HCT116 (cell line): Measurements from ENCODE around the gene MDM2. TPM values are rescaled to one million over a fixed set of nuclear protein-coding genes. Genes with fewer than 3 reads are reported as not detected.

ENCODE experiments used
- ATAC-seq: fragments of 200-7000 bp; cut with Tn5 transposase; 2 replicates; pipeline ENCODE4 v1.9.1; 2020; ENCODE audit warnings: mild to moderate bottlenecking, moderate library complexity
- BruUV-seq: library from RNA; stranded (reverse); fragments of 400-500 nt; replicated peaks from 2 replicates; lab custom pipeline; 2021; lab: Mats Ljungman, UMichigan
- CTCF ChIA-PET: fragments of 300-600 bp; sonication (Branson Sonifier 250); formaldehyde crosslinking; loops from one replicate; lab custom pipeline; 2021; ENCODE audit warnings: antibody characterized with exemption; lab: Charles Lee
- POLR2A ChIA-PET: fragments of 300-600, 350-600 bp; sonication (Branson Sonifier 250); formaldehyde crosslinking; loops from one replicate; lab custom pipeline; 2021; ENCODE audit warnings: antibody characterized with exemption; lab: Charles Lee
- RAD21 ChIA-PET, 2 experiments: fragments of 300-600 bp; sonication (Branson Sonifier 250); formaldehyde crosslinking; loops; one replicate each; lab custom pipeline; 2023; ENCODE audit warnings: low total read pairs in 2 of 2; ENCODE audit not compliant: uncharacterized antibody in 2 of 2, unreplicated experiment in 2 of 2, low non-redundant PET in 1 of 2; lab: Charles Lee
- DNase-seq: peaks from one replicate; pipeline ENCODE4 v3.0.0-alpha.2; 2010; ENCODE audit warnings: low read depth, low spot score
- H2AFZ ChIP-seq: fragments of 200-600 bp; shearing (Covaris generic), sonication (generic); 2 replicates; pipeline ENCODE4 v1.6.1; 2017; ENCODE audit warnings: low read depth, mixed run types, mixed read lengths, antibody characterized with exemption, low read length; ENCODE audit not compliant: poor library complexity, severe bottlenecking
- H3K27ac ChIP-seq: 2 replicates; pipeline ENCODE4 v1.5.1; 2012; ENCODE audit warnings: low read depth, low read length
- H3K27me3 ChIP-seq: fragments of 200-600 bp; sonication (generic); 2 replicates; pipeline ENCODE4 v1.6.1; 2016; ENCODE audit warnings: mixed run types, low read length, mixed read lengths; ENCODE audit not compliant: insufficient read depth
- H3K36me3 ChIP-seq, 2 experiments: fragments of 200-500 bp in 1 of 2; fragments of 200-600 bp in 1 of 2; sonication (Bioruptor generic) in 1 of 2; sonication (generic) in 1 of 2; 2 replicates each; pipeline versions ENCODE4 v1.5.1 to v1.6.1; 2014 to 2016; ENCODE audit warnings: low read length in 2 of 2, inconsistent platforms in 1 of 2, mixed read lengths in 1 of 2, mixed run types in 1 of 2; ENCODE audit not compliant: insufficient read depth in 2 of 2, control insufficient read depth in 1 of 2
- H3K4me1 ChIP-seq, 2 experiments: fragments of 200-600 bp in 1 of 2; sonication (generic) in 1 of 2; 2 replicates each; pipeline versions ENCODE4 v1.5.1 to v1.6.1; 2012 to 2017; ENCODE audit warnings: low read length in 2 of 2, inconsistent platforms in 1 of 2, mild to moderate bottlenecking in 1 of 2, mixed read lengths in 1 of 2, mixed run types in 1 of 2, moderate library complexity in 1 of 2; ENCODE audit not compliant: insufficient read depth in 2 of 2, control insufficient read depth in 1 of 2
- H3K4me2 ChIP-seq: fragments of 200-600 bp; sonication (generic); 2 replicates; pipeline ENCODE4 v1.6.1; 2017; ENCODE audit warnings: mixed run types, low read length, mixed read lengths
- H3K4me3 ChIP-seq, 2 experiments: fragments of 200-600 bp in 1 of 2; sonication (generic) in 1 of 2; replicated peaks in 1 of 2; 2 replicates each; pipeline ENCODE4 v1.5.1; 2011 to 2016; ENCODE audit warnings: low read length in 2 of 2, control low read depth in 1 of 2, low read depth in 1 of 2, mild to moderate bottlenecking in 1 of 2, mixed read lengths in 1 of 2, mixed run types in 1 of 2
- H3K79me2 ChIP-seq: fragments of 200-600 bp; sonication (generic); 2 replicates; pipeline ENCODE4 v1.6.1; 2017; ENCODE audit warnings: mild to moderate bottlenecking, mixed run types, low read length, moderate library complexity, mixed read lengths; ENCODE audit not compliant: insufficient read depth
- H3K9ac ChIP-seq: fragments of 200-600 bp; sonication (generic); 2 replicates; pipeline ENCODE4 v1.6.1; 2016; ENCODE audit warnings: low read length, mixed read lengths
- H3K9me2 ChIP-seq: fragments of 200-600 bp; sonication (generic), shearing (Covaris generic); 2 replicates; pipeline ENCODE4 v1.6.1; 2017; ENCODE audit warnings: mixed run types, mild to moderate bottlenecking, moderate library complexity; ENCODE audit not compliant: insufficient read depth
- H3K9me3 ChIP-seq, 2 experiments: fragments of 200-500 bp in 1 of 2; fragments of 200-600 bp in 1 of 2; sonication (Bioruptor generic) in 1 of 2; sonication (generic) in 1 of 2; 2 replicates each; pipeline ENCODE4 v1.6.1; 2014 to 2017; ENCODE audit warnings: low read length in 2 of 2, mixed read lengths in 2 of 2, inconsistent platforms in 1 of 2, low read depth in 1 of 2, mild to moderate bottlenecking in 1 of 2, mixed run types in 1 of 2, moderate library complexity in 1 of 2; ENCODE audit not compliant: control insufficient read depth in 1 of 2, insufficient read depth in 1 of 2
- H4K20me1 ChIP-seq: fragments of 200-600 bp; sonication (generic), shearing (Covaris generic); 2 replicates; pipeline ENCODE4 v1.6.1; 2017; ENCODE audit warnings: mixed run types, mild to moderate bottlenecking, moderate library complexity; ENCODE audit not compliant: insufficient read depth
- CEBPB ChIP-seq: IDR thresholded peaks from 2 replicates; pipeline ENCODE4 v1.6.1; 2012; ENCODE audit warnings: low read depth
- EZH2phosphoT487 ChIP-seq: fragments of 200-600 bp; IDR thresholded peaks from 2 replicates; pipeline ENCODE4 v1.6.1; 2018; ENCODE audit warnings: antibody characterized with exemption, borderline replicate concordance
- FOSL1 ChIP-seq: IDR thresholded peaks from 2 replicates; pipeline ENCODE4 v1.6.1; 2012; ENCODE audit warnings: low read depth
- JUND ChIP-seq: IDR thresholded peaks from 2 replicates; pipeline ENCODE4 v1.6.1; 2012
- POLR2AphosphoS5 ChIP-seq: IDR thresholded peaks from 2 replicates; pipeline ENCODE4 v1.6.1; 2011; ENCODE audit warnings: mild to moderate bottlenecking, low read depth, low read length, moderate library complexity
- SIN3A ChIP-seq: IDR thresholded peaks from 2 replicates; pipeline ENCODE4 v1.6.1; 2012; ENCODE audit warnings: low read depth
- SP1 ChIP-seq: IDR thresholded peaks from 2 replicates; pipeline ENCODE4 v1.6.1; 2012; ENCODE audit warnings: low read depth
- SRF ChIP-seq: IDR thresholded peaks from 2 replicates; pipeline ENCODE4 v1.6.1; 2012; ENCODE audit warnings: low read depth
- TCF7L2 ChIP-seq: IDR thresholded peaks from 2 replicates; pipeline ENCODE4 v1.7.0; 2011; ENCODE audit warnings: borderline replicate concordance, inconsistent platforms; ENCODE audit not compliant: insufficient read depth, insufficient read length; ENCODE audit errors: extremely low read depth
- ZBTB33 ChIP-seq: IDR thresholded peaks from 2 replicates; pipeline ENCODE4 v1.6.1; 2011; ENCODE audit warnings: mild to moderate bottlenecking, low read length, moderate library complexity; ENCODE audit not compliant: insufficient replicate concordance; ENCODE audit errors: extremely low read depth
- intact Hi-C: fragments of 100-400 bp; cut with micrococcal nuclease; formaldehyde crosslinking; loops from 2 replicates; pipeline ENCODE4 v1.10.0; 2022
- total RNA-seq: library from RNA; stranded (reverse); gene quantifications from one replicate; pipeline ENCODE4 v1.2.1, GENCODE V29; 2021; ENCODE audit not compliant: unreplicated experiment
- TF ChIP-seq, protein P1 (sequence below): IDR thresholded peaks from 2 replicates; pipeline ENCODE4 v1.6.1; 2012; ENCODE audit warnings: low read depth
- TF ChIP-seq, protein P2 (sequence below): IDR thresholded peaks from 2 replicates; pipeline ENCODE4 v1.6.1; 2012

The MDM2 gene
- total RNA-seq, 1 experiment from 2014 or later: 170 TPM

DNA sequence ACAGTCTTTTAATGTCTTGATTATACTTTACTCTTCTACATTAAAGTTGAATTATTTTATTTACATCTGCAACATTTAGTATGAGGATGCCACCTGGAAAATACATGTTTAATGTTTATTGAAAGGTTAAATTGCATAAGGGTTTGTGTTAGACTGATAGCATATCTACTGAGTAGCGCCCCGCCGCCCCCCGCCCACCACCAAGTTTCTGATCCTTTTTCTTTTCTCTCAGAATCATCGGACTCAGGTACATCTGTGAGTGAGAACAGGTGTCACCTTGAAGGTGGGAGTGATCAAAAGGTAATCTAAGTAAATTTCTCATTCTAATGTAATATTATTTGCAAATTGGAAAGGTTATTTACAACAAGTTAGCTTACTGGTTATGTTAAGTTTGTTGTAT, 16.2 kb downstream of the MDM2 start (continued):
- TF ChIP-seq, protein P1, sequence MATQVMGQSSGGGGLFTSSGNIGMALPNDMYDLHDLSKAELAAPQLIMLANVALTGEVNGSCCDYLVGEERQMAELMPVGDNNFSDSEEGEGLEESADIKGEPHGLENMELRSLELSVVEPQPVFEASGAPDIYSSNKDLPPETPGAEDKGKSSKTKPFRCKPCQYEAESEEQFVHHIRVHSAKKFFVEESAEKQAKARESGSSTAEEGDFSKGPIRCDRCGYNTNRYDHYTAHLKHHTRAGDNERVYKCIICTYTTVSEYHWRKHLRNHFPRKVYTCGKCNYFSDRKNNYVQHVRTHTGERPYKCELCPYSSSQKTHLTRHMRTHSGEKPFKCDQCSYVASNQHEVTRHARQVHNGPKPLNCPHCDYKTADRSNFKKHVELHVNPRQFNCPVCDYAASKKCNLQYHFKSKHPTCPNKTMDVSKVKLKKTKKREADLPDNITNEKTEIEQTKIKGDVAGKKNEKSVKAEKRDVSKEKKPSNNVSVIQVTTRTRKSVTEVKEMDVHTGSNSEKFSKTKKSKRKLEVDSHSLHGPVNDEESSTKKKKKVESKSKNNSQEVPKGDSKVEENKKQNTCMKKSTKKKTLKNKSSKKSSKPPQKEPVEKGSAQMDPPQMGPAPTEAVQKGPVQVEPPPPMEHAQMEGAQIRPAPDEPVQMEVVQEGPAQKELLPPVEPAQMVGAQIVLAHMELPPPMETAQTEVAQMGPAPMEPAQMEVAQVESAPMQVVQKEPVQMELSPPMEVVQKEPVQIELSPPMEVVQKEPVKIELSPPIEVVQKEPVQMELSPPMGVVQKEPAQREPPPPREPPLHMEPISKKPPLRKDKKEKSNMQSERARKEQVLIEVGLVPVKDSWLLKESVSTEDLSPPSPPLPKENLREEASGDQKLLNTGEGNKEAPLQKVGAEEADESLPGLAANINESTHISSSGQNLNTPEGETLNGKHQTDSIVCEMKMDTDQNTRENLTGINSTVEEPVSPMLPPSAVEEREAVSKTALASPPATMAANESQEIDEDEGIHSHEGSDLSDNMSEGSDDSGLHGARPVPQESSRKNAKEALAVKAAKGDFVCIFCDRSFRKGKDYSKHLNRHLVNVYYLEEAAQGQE: no peak
- no peak for TF ChIP-seq SRF

DNA sequence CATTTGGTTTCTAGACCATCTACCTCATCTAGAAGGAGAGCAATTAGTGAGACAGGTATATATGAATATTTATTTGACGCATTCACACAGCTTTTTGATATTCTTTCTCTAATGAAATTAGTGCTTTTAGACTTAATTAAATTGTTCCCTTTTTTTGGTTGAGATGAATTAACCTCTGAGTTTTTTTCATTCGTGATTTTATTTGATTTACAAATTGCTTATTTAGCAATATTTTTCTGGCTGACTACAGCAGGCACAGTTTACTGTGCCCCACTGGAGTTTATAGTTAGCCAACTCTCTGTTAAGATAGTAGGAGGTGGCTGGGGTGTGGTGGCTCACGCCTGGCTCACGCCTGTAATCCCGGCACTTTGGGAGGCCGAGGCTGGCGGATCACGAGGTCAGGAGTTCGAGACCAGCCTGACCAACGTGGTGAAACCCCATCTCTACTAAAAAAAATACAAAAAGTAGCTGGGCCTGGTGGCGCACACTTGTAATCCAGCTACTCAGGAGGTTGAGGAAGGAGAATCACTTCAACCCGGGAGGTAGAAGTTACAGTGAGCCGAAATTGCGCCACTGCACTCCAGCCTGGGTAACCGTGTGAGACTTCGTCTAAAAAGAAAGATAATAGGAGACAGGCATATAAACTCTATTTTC, 16.7 kb downstream of the MDM2 start:
- intact Hi-C loops: no loop called here
- ChIA-PET POLR2A (no interaction called here), RAD21 (no interaction called here), CTCF (no interaction called here)
- H3K36me3 ChIP-seq: peaks cover 58 to 71% of the 10 kb centered on the region in 2 experiments
- no peak overlapping the region for H3K9ac ChIP-seq
- peaks cover 74% of the 10 kb centered on the region for H3K79me2 ChIP-seq
- H2AFZ ChIP-seq: no peak overlapping the region
- no peak overlapping the region for H3K4me3 ChIP-seq
- no peak overlapping the region for H3K27ac ChIP-seq
- BruUV-seq: no TSS peak
- no peak for ATAC-seq
- H3K9me3 ChIP-seq: no peaks in the 10 kb centered on the region
- H3K27me3 ChIP-seq: no peaks in the 10 kb centered on the region
- DNase-seq: no peak
- no peak overlapping the region for H3K4me2 ChIP-seq
- H4K20me1 ChIP-seq: peaks cover 9% of the 10 kb centered on the region; the same call in 1 of the 2 replicates
- H3K4me1 ChIP-seq: no peaks in the 10 kb centered on the region
- no peaks in the 10 kb centered on the region for H3K9me2 ChIP-seq
- TF ChIP-seq FOSL1 (no peak), ZBTB33 (no peak), POLR2AphosphoS5 (no peak), JUND (no peak), TCF7L2 (no peak), EZH2phosphoT487 (no peak), SP1 (no peak), SRF (no peak), CEBPB (no peak), SIN3A (no peak)
- TF ChIP-seq, protein P2, sequence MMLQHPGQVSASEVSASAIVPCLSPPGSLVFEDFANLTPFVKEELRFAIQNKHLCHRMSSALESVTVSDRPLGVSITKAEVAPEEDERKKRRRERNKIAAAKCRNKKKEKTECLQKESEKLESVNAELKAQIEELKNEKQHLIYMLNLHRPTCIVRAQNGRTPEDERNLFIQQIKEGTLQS: no peak
